ENCODE data around the gene CARD10. TPM values are rescaled to one million over a fixed set of nuclear protein-coding genes. Genes with fewer than 3 reads are reported as not detected.

The CARD10 gene
- total RNA-seq, 8 experiments from 2014 or later = 1.1 to 7.5 (median 2.0) TPM

- H3K27ac ChIP-seq = no peak overlapping the region
- ATAC-seq (replicated peaks in 6 of 8) = peak in 2 of 8 experiments; percentile 7 to 36
- in situ Hi-C loops (cut with MboI; ENCODE audit: low pct_unique_long_range_greater_than_20kb in 2 of 9, low sequenced_read_pairs in 9 of 9, unreplicated experiment in 9 of 9) = no loop called here
- no peak overlapping the region for H3K4me3 ChIP-seq
- WGBS, 10 experiments = 75 to 83% methylated on average over 2 to 4 of the region's 11 CpGs; no CpG with 5 or more reads in 8 of the 10 experiments
- peaks cover 31 to 35% of the 10 kb centered on the region in 2 donors for H3K4me1 ChIP-seq (replicated peaks in 1 of 2)
These were observed 15.4 kb downstream of the CARD10 start for GRCh38 chr22:37503850-37504249.

GRCh38 chr22:37503183-37503683 is 16.0 kb downstream of the CARD10 start:
- H3K4me1 ChIP-seq (replicated peaks in 1 of 2) = peaks cover 29 to 30% of the 10 kb centered on the region in 2 donors
- in situ Hi-C loops (cut with MboI; ENCODE audit: low pct_unique_long_range_greater_than_20kb in 2 of 9, low sequenced_read_pairs in 9 of 9, unreplicated experiment in 9 of 9) = no loop called here
- H3K27ac ChIP-seq = peak overlapping the region in 1 of 2 donors; percentile 47
- H3K4me3 ChIP-seq = no peak overlapping the region
- WGBS, 10 experiments = 71 to 94% (median 85%) methylated on average over 1 to 2 of the region's 3 CpGs; no CpG with 5 or more reads in 6 of the 10 experiments
- no peak for ATAC-seq (replicated peaks in 6 of 8)

- Histone ChIP-seq H3K4me3 (no peak overlapping the region), H3K4me1 (replicated peaks in 1 of 2) (peaks cover 28 to 29% of the 10 kb centered on the region in 2 donors), H3K27ac (peak overlapping the region in 1 of 2 donors; percentile 47)
- in situ Hi-C loops (cut with MboI; ENCODE audit: low pct_unique_long_range_greater_than_20kb in 2 of 9, low sequenced_read_pairs in 9 of 9, unreplicated experiment in 9 of 9) = no loop called here
- 50 to 100% (median 71%) methylated on average over 1 to 7 of the region's 16 CpGs; no CpG with 5 or more reads in 2 of the 10 experiments for WGBS, 10 experiments
- peak in 2 of 8 experiments; percentile 7 to 20 for ATAC-seq (replicated peaks in 6 of 8)
These were observed 16.7 kb downstream of the CARD10 start for GRCh38 chr22:37502342-37503182.

- 0 to 100% (median 40%) methylated on average over 1 to 5 of the region's 14 CpGs; no CpG with 5 or more reads in 4 of the 10 experiments for WGBS, 10 experiments
- Histone ChIP-seq H3K4me3 (no peak overlapping the region), H3K27ac (peak overlapping the region in 1 of 2 donors; percentile 47), H3K4me1 (replicated peaks in 1 of 2) (peaks cover 28 to 29% of the 10 kb centered on the region in 2 donors)
- peak; percentile 40 to 74 (median 56) for ATAC-seq (replicated peaks in 6 of 8)
- in situ Hi-C loops (cut with MboI; ENCODE audit: low pct_unique_long_range_greater_than_20kb in 2 of 9, low sequenced_read_pairs in 9 of 9, unreplicated experiment in 9 of 9) = no loop called here
These were observed 17.4 kb downstream of the CARD10 start for GRCh38 chr22:37501610-37502341.

- Histone ChIP-seq H3K4me3 (no peak overlapping the region), H3K27ac (peak overlapping the region in 1 of 2 donors; percentile 47), H3K4me1 (replicated peaks in 1 of 2) (peaks cover 28 to 29% of the 10 kb centered on the region in 2 donors)
- in situ Hi-C loops (cut with MboI; ENCODE audit: low pct_unique_long_range_greater_than_20kb in 2 of 9, low sequenced_read_pairs in 9 of 9, unreplicated experiment in 9 of 9) = no loop called here
- 13 to 97% (median 63%) methylated on average over 1 to 21 of the region's 24 CpGs; no CpG with 5 or more reads in 2 of the 10 experiments for WGBS, 10 experiments
- ATAC-seq (replicated peaks in 6 of 8) = peak in 5 of 8 experiments; percentile 6 to 12 (median 9)
These were observed 18.2 kb downstream of the CARD10 start for GRCh38 chr22:37500745-37501609.

GRCh38 chr22:37499789-37500540 is 19.2 kb downstream of the CARD10 start:
- peak in 1 of 8 experiments; percentile 13 for ATAC-seq (replicated peaks in 6 of 8)
- in situ Hi-C loops (cut with MboI; ENCODE audit: low pct_unique_long_range_greater_than_20kb in 2 of 9, low sequenced_read_pairs in 9 of 9, unreplicated experiment in 9 of 9) = no loop called here

GRCh38 chr22:37499027-37499707 is 20.0 kb downstream of the CARD10 start:
- Histone ChIP-seq H3K4me3 (no peak overlapping the region), H3K27ac (no peak overlapping the region), H3K4me1 (replicated peaks in 1 of 2) (peaks cover 28 to 30% of the 10 kb centered on the region in 2 donors)
- 40 to 60% methylated on average over 1 to 5 of the region's 12 CpGs; no CpG with 5 or more reads in 8 of the 10 experiments for WGBS, 10 experiments
- no peak for ATAC-seq (replicated peaks in 6 of 8)
- in situ Hi-C loops (cut with MboI; ENCODE audit: low pct_unique_long_range_greater_than_20kb in 2 of 9, low sequenced_read_pairs in 9 of 9, unreplicated experiment in 9 of 9) = no loop called here

More at GRCh38 chr22:37499789-37500540, 19.2 kb downstream of the CARD10 start:
- WGBS, 10 experiments = 70 to 100% (median 100%) methylated on average over 1 to 3 of the region's 13 CpGs; no CpG with 5 or more reads in 6 of the 10 experiments
- H3K4me3 ChIP-seq = no peak overlapping the region
- H3K27ac ChIP-seq = no peak overlapping the region
- H3K4me1 ChIP-seq (replicated peaks in 1 of 2) = peaks cover 28 to 29% of the 10 kb centered on the region in 2 donors

- H3K27ac ChIP-seq = no peak overlapping the region
- peak in 7 of 8 experiments; percentile 32 to 82 (median 46) for ATAC-seq (replicated peaks in 6 of 8)
- H3K4me1 ChIP-seq (replicated peaks in 1 of 2) = peaks cover 30 to 36% of the 10 kb centered on the region in 2 donors
- no peak overlapping the region for H3K4me3 ChIP-seq
- 13 to 65% (median 60%) methylated on average over 1 to 4 of the region's 15 CpGs; no CpG with 5 or more reads in 7 of the 10 experiments for WGBS, 10 experiments
- in situ Hi-C loops (cut with MboI; ENCODE audit: low pct_unique_long_range_greater_than_20kb in 2 of 9, low sequenced_read_pairs in 9 of 9, unreplicated experiment in 9 of 9) = no loop called here
These were observed 20.8 kb downstream of the CARD10 start for GRCh38 chr22:37498289-37498909.

GRCh38 chr22:37497062-37497599 is 22.1 kb downstream of the CARD10 start:
- Histone ChIP-seq H3K4me3 (no peak overlapping the region), H3K4me1 (replicated peaks in 1 of 2) (peaks cover 27 to 28% of the 10 kb centered on the region in 2 donors), H3K27ac (no peak overlapping the region)
- in situ Hi-C loops (cut with MboI; ENCODE audit: low pct_unique_long_range_greater_than_20kb in 2 of 9, low sequenced_read_pairs in 9 of 9, unreplicated experiment in 9 of 9) = no loop called here
- WGBS, 10 experiments = 18 to 100% (median 79%) methylated on average over 3 to 7 of the region's 12 CpGs; no CpG with 5 or more reads in 5 of the 10 experiments
- no peak for ATAC-seq (replicated peaks in 6 of 8)

GRCh38 chr22:37496651-37497050 is 22.6 kb downstream of the CARD10 start:
- H3K27ac ChIP-seq = no peak overlapping the region
- in situ Hi-C loops (cut with MboI; ENCODE audit: low pct_unique_long_range_greater_than_20kb in 2 of 9, low sequenced_read_pairs in 9 of 9, unreplicated experiment in 9 of 9) = no loop called here

More at GRCh38 chr22:37496651-37497050, 22.6 kb downstream of the CARD10 start:
- no peak for ATAC-seq (replicated peaks in 6 of 8)
- Histone ChIP-seq H3K4me3 (no peak overlapping the region), H3K4me1 (replicated peaks in 1 of 2) (peaks cover 24 to 26% of the 10 kb centered on the region in 2 donors)
- 70 to 100% (median 85%) methylated on average over 1 to 4 of the region's 11 CpGs; no CpG with 5 or more reads in 7 of the 10 experiments for WGBS, 10 experiments
